GM23338 (cell line): ENCODE results near the gene ZNF562. TPM values are rescaled to one million over a fixed set of nuclear protein-coding genes. Genes with fewer than 3 reads are reported as not detected.

Experiments used
- ATAC-seq: fragments of 200-7000 bp; cut with Tn5 transposase; 3 replicates; pipeline ENCODE4 v1.9.1; 2020
- DNase-seq: peaks from one replicate; pipeline ENCODE4 v3.0.0-alpha.2; 2015; ENCODE audit warnings: low spot score
- H2AFZ ChIP-seq: fragments of 200-600 bp; sonication (generic); 2 replicates; pipeline ENCODE4 v1.8.0; 2016; ENCODE audit warnings: antibody characterized with exemption, mild to moderate bottlenecking, moderate library complexity
- H3F3A ChIP-seq: fragments of 200-600 bp; sonication (generic); replicated peaks from 2 replicates; pipeline ENCODE4 v1.8.0; 2017; ENCODE audit warnings: antibody characterized with exemption, mixed run types, low read depth
- H3K27ac ChIP-seq: fragments of 200-600 bp; sonication (generic); 2 replicates; pipeline ENCODE4 v1.6.1; 2016; ENCODE audit warnings: low read depth
- H3K27me3 ChIP-seq: fragments of 200-600 bp; sonication (generic); 2 replicates; pipeline ENCODE4 v1.8.0; 2016; ENCODE audit warnings: mild to moderate bottlenecking, mixed run types, moderate library complexity; ENCODE audit not compliant: insufficient read depth
- H3K36me3 ChIP-seq: fragments of 200-600 bp; sonication (generic); 2 replicates; pipeline ENCODE4 v1.8.0; 2016; ENCODE audit warnings: mild to moderate bottlenecking; ENCODE audit not compliant: insufficient read depth
- H3K4me1 ChIP-seq: fragments of 200-600 bp; sonication (generic); 2 replicates; pipeline ENCODE4 v1.8.0; 2016; ENCODE audit warnings: mild to moderate bottlenecking, moderate library complexity; ENCODE audit not compliant: insufficient read depth
- H3K4me2 ChIP-seq: fragments of 200-600 bp; sonication (generic); 2 replicates; pipeline ENCODE4 v1.7.1; 2017; ENCODE audit warnings: mixed run types
- H3K4me3 ChIP-seq: fragments of 200-600 bp; sonication (generic); 2 replicates; pipeline ENCODE4 v1.6.1; 2016; ENCODE audit warnings: mixed run types
- H3K79me2 ChIP-seq: fragments of 200-600 bp; sonication (generic); replicated peaks from 2 replicates; pipeline ENCODE4 v1.8.0; 2017; ENCODE audit warnings: mild to moderate bottlenecking; ENCODE audit not compliant: insufficient read depth
- H3K9me2 ChIP-seq: fragments of 200-600 bp; sonication (generic); 2 replicates; pipeline ENCODE4 v1.8.0; 2017; ENCODE audit not compliant: insufficient read depth
- H4K20me1 ChIP-seq: fragments of 200-600 bp; sonication (generic); replicated peaks from 2 replicates; pipeline ENCODE4 v1.8.0; 2017; ENCODE audit warnings: mild to moderate bottlenecking; ENCODE audit not compliant: insufficient read depth
- H3K27ac Mint-ChIP-seq: 2 replicates; pipeline ENCODE4 v1.8.0; 2020; ENCODE audit warnings: inconsistent platforms, mild to moderate bottlenecking, moderate library complexity, mixed read lengths
- H3K27me3 Mint-ChIP-seq: 3 replicates; pipeline ENCODE4 v1.8.0; 2022; ENCODE audit warnings: low read depth, mild to moderate bottlenecking, moderate library complexity, mixed read lengths, inconsistent platforms; ENCODE audit not compliant: insufficient read depth, poor library complexity
- H3K36me3 Mint-ChIP-seq: 3 replicates; pipeline ENCODE4 v1.8.0; 2021; ENCODE audit warnings: low read depth, mild to moderate bottlenecking, inconsistent platforms, moderate library complexity, mixed read lengths
- H3K4me1 Mint-ChIP-seq: 3 replicates; pipeline ENCODE4 v1.8.0; 2020; ENCODE audit warnings: mild to moderate bottlenecking, inconsistent platforms, mixed read lengths
- H3K4me3 Mint-ChIP-seq: 3 replicates; pipeline ENCODE4 v1.8.0; 2021; ENCODE audit warnings: moderate library complexity, mild to moderate bottlenecking, inconsistent platforms, mixed read lengths
- H3K9me3 Mint-ChIP-seq: 3 replicates; pipeline ENCODE4 v1.8.0; 2020; ENCODE audit warnings: moderate library complexity, mild to moderate bottlenecking, inconsistent platforms, mixed read lengths
- CREB1 ChIP-seq: fragments of 250-450 bp; sonication (Bioruptor Pico); IDR thresholded peaks from 2 replicates; pipeline ENCODE4 v1.5.0; 2020; ENCODE audit warnings: low read depth, mild to moderate bottlenecking, moderate library complexity
- EZH2 ChIP-seq: fragments of 200-600 bp; sonication (generic); IDR thresholded peaks from one replicate; pipeline ENCODE4 v1.8.0; 2017; ENCODE audit warnings: antibody characterized with exemption, mild to moderate bottlenecking, low read depth; ENCODE audit not compliant: unreplicated experiment
- EZH2phosphoT487 ChIP-seq: fragments of 200-600 bp; sonication (generic); IDR thresholded peaks from one replicate; pipeline ENCODE4 v1.8.1; 2018; ENCODE audit warnings: antibody characterized with exemption; ENCODE audit not compliant: unreplicated experiment
- JUNB ChIP-seq: IDR thresholded peaks from one replicate; pipeline ENCODE4 v1.6.1; 2016; ENCODE audit warnings: antibody characterized with exemption; ENCODE audit not compliant: unreplicated experiment
- POLR2AphosphoS5 ChIP-seq: IDR thresholded peaks from 2 replicates; pipeline ENCODE4 v1.6.1; 2016; ENCODE audit warnings: antibody characterized with exemption, low read depth
- STAT1 ChIP-seq: IDR thresholded peaks from one replicate; pipeline ENCODE4 v1.6.1; 2016; ENCODE audit warnings: antibody characterized with exemption; ENCODE audit not compliant: unreplicated experiment
- ZNF114 ChIP-seq: fragments of 250-450 bp; sonication (Bioruptor Pico); IDR thresholded peaks from 2 replicates; pipeline ENCODE4 v1.5.0; 2020; ENCODE audit warnings: mild to moderate bottlenecking, moderate library complexity
- ZNF331 ChIP-seq: fragments of 250-450 bp; sonication (Bioruptor Pico); IDR thresholded peaks from 2 replicates; pipeline ENCODE4 v1.5.0; 2020; ENCODE audit warnings: low read depth, mild to moderate bottlenecking, moderate library complexity
- polyA plus RNA-seq: library from polyadenylated mRNA; unstranded; fragments of >200 nt; fragmentation: Nextera tagmentation; extraction: Ambion mirVana; gene quantifications from 2 replicates; pipeline ENCODE4 v1.2.1, GENCODE V29; 2016
- total RNA-seq: library from RNA; depleted of rRNA; stranded (reverse); fragments of >200 nt; shearing (Covaris generic); gene quantifications from 2 replicates; pipeline ENCODE4 v1.2.3, GENCODE V29; 2014
- TF ChIP-seq, protein P1 (sequence below), 2 experiments: fragments of 200-600 bp in 1 of 2; sonication (generic) in 1 of 2; conservative IDR thresholded peaks; 2 replicates each; pipeline versions ENCODE4 v1.5.1 to v1.6.1; 2016 to 2017; ENCODE audit warnings: antibody characterized with exemption in 2 of 2, low read depth in 2 of 2, mild to moderate bottlenecking in 2 of 2, moderate library complexity in 1 of 2
- TF ChIP-seq, protein P2 (sequence below): IDR thresholded peaks from 2 replicates; pipeline ENCODE4 v1.6.1; 2016; ENCODE audit warnings: antibody characterized with exemption
- TF ChIP-seq, protein P3 (sequence below): IDR thresholded peaks from one replicate; pipeline ENCODE4 v1.6.1; 2018; ENCODE audit warnings: antibody characterized with exemption; ENCODE audit not compliant: unreplicated experiment

ZNF562 gene
- total and polyA plus RNA-seq, 2 experiments from 2014 or later = 15.6 to 68.8 TPM

DNA sequence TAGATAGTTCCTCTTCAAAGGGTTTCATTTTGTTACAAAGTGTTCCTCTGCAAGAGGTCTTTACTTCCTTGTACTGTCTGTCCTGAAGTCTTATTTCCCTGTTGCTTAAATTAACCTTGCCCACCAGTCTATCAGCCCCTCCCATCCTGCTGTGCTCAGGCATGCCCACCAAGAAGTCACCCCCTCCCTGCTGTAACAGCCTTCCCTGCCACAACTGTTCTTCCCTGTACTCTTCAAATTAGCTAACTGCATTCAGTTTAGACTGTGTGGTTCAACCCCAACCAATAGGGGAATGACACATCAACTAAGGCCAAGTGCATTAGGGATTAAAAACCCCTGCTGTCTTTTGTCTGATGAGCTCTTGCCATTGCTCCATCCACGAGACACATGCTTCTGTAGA, 34.4 kb upstream of the ZNF562 start (continued):
- TF ChIP-seq, protein P1, sequence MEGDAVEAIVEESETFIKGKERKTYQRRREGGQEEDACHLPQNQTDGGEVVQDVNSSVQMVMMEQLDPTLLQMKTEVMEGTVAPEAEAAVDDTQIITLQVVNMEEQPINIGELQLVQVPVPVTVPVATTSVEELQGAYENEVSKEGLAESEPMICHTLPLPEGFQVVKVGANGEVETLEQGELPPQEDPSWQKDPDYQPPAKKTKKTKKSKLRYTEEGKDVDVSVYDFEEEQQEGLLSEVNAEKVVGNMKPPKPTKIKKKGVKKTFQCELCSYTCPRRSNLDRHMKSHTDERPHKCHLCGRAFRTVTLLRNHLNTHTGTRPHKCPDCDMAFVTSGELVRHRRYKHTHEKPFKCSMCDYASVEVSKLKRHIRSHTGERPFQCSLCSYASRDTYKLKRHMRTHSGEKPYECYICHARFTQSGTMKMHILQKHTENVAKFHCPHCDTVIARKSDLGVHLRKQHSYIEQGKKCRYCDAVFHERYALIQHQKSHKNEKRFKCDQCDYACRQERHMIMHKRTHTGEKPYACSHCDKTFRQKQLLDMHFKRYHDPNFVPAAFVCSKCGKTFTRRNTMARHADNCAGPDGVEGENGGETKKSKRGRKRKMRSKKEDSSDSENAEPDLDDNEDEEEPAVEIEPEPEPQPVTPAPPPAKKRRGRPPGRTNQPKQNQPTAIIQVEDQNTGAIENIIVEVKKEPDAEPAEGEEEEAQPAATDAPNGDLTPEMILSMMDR (conservative IDR thresholded peaks at IDR 0.05; ENCODE audit: low read depth in 2 of 2) = no peak
- TF ChIP-seq JUNB (no peak), EZH2phosphoT487 (no peak), ZNF114 (CRISPR knock-in tag) (no peak), EZH2 (no peak), ZNF331 (CRISPR knock-in tag) (no peak), POLR2AphosphoS5 (no peak), CREB1 (CRISPR knock-in tag) (no peak), STAT1 (no peak)
- TF ChIP-seq, protein P2, sequence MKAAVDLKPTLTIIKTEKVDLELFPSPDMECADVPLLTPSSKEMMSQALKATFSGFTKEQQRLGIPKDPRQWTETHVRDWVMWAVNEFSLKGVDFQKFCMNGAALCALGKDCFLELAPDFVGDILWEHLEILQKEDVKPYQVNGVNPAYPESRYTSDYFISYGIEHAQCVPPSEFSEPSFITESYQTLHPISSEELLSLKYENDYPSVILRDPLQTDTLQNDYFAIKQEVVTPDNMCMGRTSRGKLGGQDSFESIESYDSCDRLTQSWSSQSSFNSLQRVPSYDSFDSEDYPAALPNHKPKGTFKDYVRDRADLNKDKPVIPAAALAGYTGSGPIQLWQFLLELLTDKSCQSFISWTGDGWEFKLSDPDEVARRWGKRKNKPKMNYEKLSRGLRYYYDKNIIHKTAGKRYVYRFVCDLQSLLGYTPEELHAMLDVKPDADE = no peak
- TF ChIP-seq, protein P3, sequence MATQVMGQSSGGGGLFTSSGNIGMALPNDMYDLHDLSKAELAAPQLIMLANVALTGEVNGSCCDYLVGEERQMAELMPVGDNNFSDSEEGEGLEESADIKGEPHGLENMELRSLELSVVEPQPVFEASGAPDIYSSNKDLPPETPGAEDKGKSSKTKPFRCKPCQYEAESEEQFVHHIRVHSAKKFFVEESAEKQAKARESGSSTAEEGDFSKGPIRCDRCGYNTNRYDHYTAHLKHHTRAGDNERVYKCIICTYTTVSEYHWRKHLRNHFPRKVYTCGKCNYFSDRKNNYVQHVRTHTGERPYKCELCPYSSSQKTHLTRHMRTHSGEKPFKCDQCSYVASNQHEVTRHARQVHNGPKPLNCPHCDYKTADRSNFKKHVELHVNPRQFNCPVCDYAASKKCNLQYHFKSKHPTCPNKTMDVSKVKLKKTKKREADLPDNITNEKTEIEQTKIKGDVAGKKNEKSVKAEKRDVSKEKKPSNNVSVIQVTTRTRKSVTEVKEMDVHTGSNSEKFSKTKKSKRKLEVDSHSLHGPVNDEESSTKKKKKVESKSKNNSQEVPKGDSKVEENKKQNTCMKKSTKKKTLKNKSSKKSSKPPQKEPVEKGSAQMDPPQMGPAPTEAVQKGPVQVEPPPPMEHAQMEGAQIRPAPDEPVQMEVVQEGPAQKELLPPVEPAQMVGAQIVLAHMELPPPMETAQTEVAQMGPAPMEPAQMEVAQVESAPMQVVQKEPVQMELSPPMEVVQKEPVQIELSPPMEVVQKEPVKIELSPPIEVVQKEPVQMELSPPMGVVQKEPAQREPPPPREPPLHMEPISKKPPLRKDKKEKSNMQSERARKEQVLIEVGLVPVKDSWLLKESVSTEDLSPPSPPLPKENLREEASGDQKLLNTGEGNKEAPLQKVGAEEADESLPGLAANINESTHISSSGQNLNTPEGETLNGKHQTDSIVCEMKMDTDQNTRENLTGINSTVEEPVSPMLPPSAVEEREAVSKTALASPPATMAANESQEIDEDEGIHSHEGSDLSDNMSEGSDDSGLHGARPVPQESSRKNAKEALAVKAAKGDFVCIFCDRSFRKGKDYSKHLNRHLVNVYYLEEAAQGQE = no peak

DNA sequence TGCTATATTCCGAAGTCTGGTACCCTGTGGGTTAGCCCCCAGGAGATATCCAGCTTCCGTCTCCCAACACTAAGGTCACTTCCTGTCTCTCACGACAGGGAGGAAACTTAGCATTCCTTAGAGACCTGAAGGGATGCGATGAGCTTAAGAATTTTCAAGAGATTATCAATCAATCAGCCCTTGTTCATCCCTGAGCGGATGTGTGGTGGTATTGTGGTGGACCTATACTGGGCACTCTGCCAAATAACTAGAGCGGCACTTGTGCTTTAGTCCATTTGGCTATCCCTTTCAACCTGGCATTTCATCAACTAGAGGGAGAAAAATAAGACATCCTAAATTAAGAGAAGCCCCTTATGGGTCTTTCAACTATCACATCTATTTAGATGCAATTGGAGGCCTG, 30.9 kb upstream of the ZNF562 start:
- ATAC-seq (no peak), DNase-seq (no peak)
- Histone ChIP-seq H2AFZ (peak overlapping the region; percentile 80; the same call in 1 of the 2 replicates), H3K27me3 (no peaks in the 10 kb centered on the region), H3K27ac (no peak overlapping the region), H4K20me1 (no peaks in the 10 kb centered on the region), H3K4me3 (no peak overlapping the region), H3K9me2 (peaks cover 6% of the 10 kb centered on the region; the same call in 1 of the 2 replicates), H3K36me3 (no peaks in the 10 kb centered on the region), H3F3A (no peaks in the 10 kb centered on the region), H3K4me1 (no peaks in the 10 kb centered on the region), H3K4me2 (no peak overlapping the region), H3K79me2 (no peaks in the 10 kb centered on the region)
- Mint-ChIP-seq H3K27me3 (peaks cover 5% of the 10 kb centered on the region), H3K4me1 (peaks cover 10% of the 10 kb centered on the region), H3K27ac (no peak overlapping the region), H3K9me3 (peaks cover 44% of the 10 kb centered on the region), H3K4me3 (no peak overlapping the region), H3K36me3 (peaks cover 20% of the 10 kb centered on the region)
- no peak for TF ChIP-seq STAT1
- TF ChIP-seq ZNF331 (CRISPR knock-in tag) = no peak
- no peak for TF ChIP-seq EZH2
